GM19397 (cell line): ENCODE data around the gene MAPK14.
"Not testable (repeated sequence)": the region's sequence is repeated elsewhere in the genome, so short reads cannot be mapped to it uniquely, and the experiment has no call there.

ENCODE experiments used
- ATAC-seq: cut with Tn5 transposase; IDR thresholded peaks from one replicate; pipeline ENCODE4 v1.9.1; 2021; ENCODE audit warnings: mild to moderate bottlenecking, moderate library complexity; ENCODE audit not compliant: unreplicated experiment

Gene MAPK14

GRCh38 chr6:36067374-36068011 lies 39.9 kb downstream of the MAPK14 start:
- no peak for ATAC-seq

GRCh38 chr6:36068012-36068392 lies 40.4 kb downstream of the MAPK14 start:
- ATAC-seq = no peak

- no peak for ATAC-seq
Measured at GRCh38 chr6:36068586-36068985, 41.0 kb downstream of the MAPK14 start.

GRCh38 chr6:36069573-36069972 lies 42.0 kb downstream of the MAPK14 start:
- ATAC-seq = no peak

GRCh38 chr6:36070252-36070651 lies 42.6 kb downstream of the MAPK14 start:
- ATAC-seq = no peak

- ATAC-seq = no peak
Measured at GRCh38 chr6:36071281-36071680, 43.7 kb downstream of the MAPK14 start.

- ATAC-seq = no peak
Measured at GRCh38 chr6:36071714-36072113, 44.1 kb downstream of the MAPK14 start.

GRCh38 chr6:36072681-36073080 lies 45.1 kb downstream of the MAPK14 start:
- no peak for ATAC-seq

- no peak for ATAC-seq
Measured at GRCh38 chr6:36073587-36073986, 46.0 kb downstream of the MAPK14 start.

- ATAC-seq = no peak
Measured at GRCh38 chr6:36075656-36076055, 48.0 kb downstream of the MAPK14 start.

- ATAC-seq = no peak
Measured at GRCh38 chr6:36076178-36077063, 48.8 kb downstream of the MAPK14 start.

- ATAC-seq = no peak
Measured at GRCh38 chr6:36078159-36078558, 50.6 kb downstream of the MAPK14 start.

- no peak for ATAC-seq
Measured at GRCh38 chr6:36079601-36080000, 52.0 kb downstream of the MAPK14 start.

GRCh38 chr6:36082318-36082717 lies 54.7 kb downstream of the MAPK14 start:
- no peak for ATAC-seq

- no peak for ATAC-seq
Measured at GRCh38 chr6:36083446-36083845, 55.8 kb downstream of the MAPK14 start.

- not testable (repeated sequence) for ATAC-seq
Measured at GRCh38 chr6:36088204-36088603, 60.6 kb downstream of the MAPK14 start.

- ATAC-seq = no peak
Measured at GRCh38 chr6:36089048-36089447, 61.4 kb downstream of the MAPK14 start.

- ATAC-seq = no peak
Measured at GRCh38 chr6:36094238-36094637, 66.6 kb downstream of the MAPK14 start.

- no peak for ATAC-seq
Measured at GRCh38 chr6:36094753-36095496, 67.3 kb downstream of the MAPK14 start.

GRCh38 chr6:36095497-36096391 lies 68.1 kb downstream of the MAPK14 start:
- ATAC-seq = no peak
